HCT116 (cell line): Measurements from ENCODE around the gene RIPK3. TPM values are rescaled to one million over a fixed set of nuclear protein-coding genes. Genes with fewer than 3 reads are reported as not detected.

Experiments
- ATAC-seq: fragments of 200-7000 bp; cut with Tn5 transposase; 2 replicates; pipeline ENCODE4 v1.9.1; 2020; ENCODE audit warnings: mild to moderate bottlenecking, moderate library complexity
- BruUV-seq: library from RNA; stranded (reverse); fragments of 400-500 nt; replicated peaks from 2 replicates; lab custom pipeline; 2021; lab: Mats Ljungman, UMichigan
- CTCF ChIA-PET: fragments of 300-600 bp; sonication (Branson Sonifier 250); formaldehyde crosslinking; loops from one replicate; lab custom pipeline; 2021; ENCODE audit warnings: antibody characterized with exemption; lab: Charles Lee
- POLR2A ChIA-PET: fragments of 300-600, 350-600 bp; sonication (Branson Sonifier 250); formaldehyde crosslinking; loops from one replicate; lab custom pipeline; 2021; ENCODE audit warnings: antibody characterized with exemption; lab: Charles Lee
- RAD21 ChIA-PET, 2 experiments: fragments of 300-600 bp; sonication (Branson Sonifier 250); formaldehyde crosslinking; loops; one replicate each; lab custom pipeline; 2023; ENCODE audit warnings: low total read pairs in 2 of 2; ENCODE audit not compliant: uncharacterized antibody in 2 of 2, unreplicated experiment in 2 of 2, low non-redundant PET in 1 of 2; lab: Charles Lee
- DNase-seq: peaks from one replicate; pipeline ENCODE4 v3.0.0-alpha.2; 2010; ENCODE audit warnings: low read depth, low spot score
- H2AFZ ChIP-seq: fragments of 200-600 bp; shearing (Covaris generic), sonication (generic); 2 replicates; pipeline ENCODE4 v1.6.1; 2017; ENCODE audit warnings: low read depth, mixed run types, mixed read lengths, antibody characterized with exemption, low read length; ENCODE audit not compliant: poor library complexity, severe bottlenecking
- H3K27ac ChIP-seq: 2 replicates; pipeline ENCODE4 v1.5.1; 2012; ENCODE audit warnings: low read depth, low read length
- H3K27me3 ChIP-seq: fragments of 200-600 bp; sonication (generic); 2 replicates; pipeline ENCODE4 v1.6.1; 2016; ENCODE audit warnings: mixed run types, low read length, mixed read lengths; ENCODE audit not compliant: insufficient read depth
- H3K36me3 ChIP-seq, 2 experiments: fragments of 200-500 bp in 1 of 2; fragments of 200-600 bp in 1 of 2; sonication (Bioruptor generic) in 1 of 2; sonication (generic) in 1 of 2; 2 replicates each; pipeline versions ENCODE4 v1.5.1 to v1.6.1; 2014 to 2016; ENCODE audit warnings: low read length in 2 of 2, inconsistent platforms in 1 of 2, mixed read lengths in 1 of 2, mixed run types in 1 of 2; ENCODE audit not compliant: insufficient read depth in 2 of 2, control insufficient read depth in 1 of 2
- H3K4me1 ChIP-seq, 2 experiments: fragments of 200-600 bp in 1 of 2; sonication (generic) in 1 of 2; 2 replicates each; pipeline versions ENCODE4 v1.5.1 to v1.6.1; 2012 to 2017; ENCODE audit warnings: low read length in 2 of 2, inconsistent platforms in 1 of 2, mild to moderate bottlenecking in 1 of 2, mixed read lengths in 1 of 2, mixed run types in 1 of 2, moderate library complexity in 1 of 2; ENCODE audit not compliant: insufficient read depth in 2 of 2, control insufficient read depth in 1 of 2
- H3K4me2 ChIP-seq: fragments of 200-600 bp; sonication (generic); 2 replicates; pipeline ENCODE4 v1.6.1; 2017; ENCODE audit warnings: mixed run types, low read length, mixed read lengths
- H3K4me3 ChIP-seq, 2 experiments: fragments of 200-600 bp in 1 of 2; sonication (generic) in 1 of 2; replicated peaks in 1 of 2; 2 replicates each; pipeline ENCODE4 v1.5.1; 2011 to 2016; ENCODE audit warnings: low read length in 2 of 2, control low read depth in 1 of 2, low read depth in 1 of 2, mild to moderate bottlenecking in 1 of 2, mixed read lengths in 1 of 2, mixed run types in 1 of 2
- H3K79me2 ChIP-seq: fragments of 200-600 bp; sonication (generic); 2 replicates; pipeline ENCODE4 v1.6.1; 2017; ENCODE audit warnings: mild to moderate bottlenecking, mixed run types, low read length, moderate library complexity, mixed read lengths; ENCODE audit not compliant: insufficient read depth
- H3K9ac ChIP-seq: fragments of 200-600 bp; sonication (generic); 2 replicates; pipeline ENCODE4 v1.6.1; 2016; ENCODE audit warnings: low read length, mixed read lengths
- H3K9me2 ChIP-seq: fragments of 200-600 bp; sonication (generic), shearing (Covaris generic); 2 replicates; pipeline ENCODE4 v1.6.1; 2017; ENCODE audit warnings: mixed run types, mild to moderate bottlenecking, moderate library complexity; ENCODE audit not compliant: insufficient read depth
- H3K9me3 ChIP-seq, 2 experiments: fragments of 200-500 bp in 1 of 2; fragments of 200-600 bp in 1 of 2; sonication (Bioruptor generic) in 1 of 2; sonication (generic) in 1 of 2; 2 replicates each; pipeline ENCODE4 v1.6.1; 2014 to 2017; ENCODE audit warnings: low read length in 2 of 2, mixed read lengths in 2 of 2, inconsistent platforms in 1 of 2, low read depth in 1 of 2, mild to moderate bottlenecking in 1 of 2, mixed run types in 1 of 2, moderate library complexity in 1 of 2; ENCODE audit not compliant: control insufficient read depth in 1 of 2, insufficient read depth in 1 of 2
- H4K20me1 ChIP-seq: fragments of 200-600 bp; sonication (generic), shearing (Covaris generic); 2 replicates; pipeline ENCODE4 v1.6.1; 2017; ENCODE audit warnings: mixed run types, mild to moderate bottlenecking, moderate library complexity; ENCODE audit not compliant: insufficient read depth
- CTCF ChIP-seq, 3 experiments: fragments of 200-600 bp in 1 of 3; sonication (generic) in 1 of 3; IDR thresholded peaks in 2 of 3; conservative IDR thresholded peaks in 1 of 3; 2 replicates each; pipeline ENCODE4 v1.5.1; 2012 to 2017; ENCODE audit warnings: low read depth in 2 of 3, low read length in 2 of 3, antibody characterized with exemption in 1 of 3, borderline replicate concordance in 1 of 3, control low read depth in 1 of 3, mild to moderate bottlenecking in 1 of 3, mixed read lengths in 1 of 3, mixed run types in 1 of 3, moderate library complexity in 1 of 3; ENCODE audit not compliant: insufficient read depth in 1 of 3
- ELF1 ChIP-seq: IDR thresholded peaks from 2 replicates; pipeline ENCODE4 v1.6.1; 2012; ENCODE audit warnings: low read depth, borderline replicate concordance
- FOSL1 ChIP-seq: IDR thresholded peaks from 2 replicates; pipeline ENCODE4 v1.6.1; 2012; ENCODE audit warnings: low read depth
- POLR2A ChIP-seq: IDR thresholded peaks from 2 replicates; pipeline ENCODE4 v1.7.0; 2011; ENCODE audit warnings: borderline replicate concordance; ENCODE audit not compliant: insufficient read depth, insufficient read length; ENCODE audit errors: extremely low read depth
- POLR2AphosphoS5 ChIP-seq: IDR thresholded peaks from 2 replicates; pipeline ENCODE4 v1.6.1; 2011; ENCODE audit warnings: mild to moderate bottlenecking, low read depth, low read length, moderate library complexity
- RAD21 ChIP-seq: IDR thresholded peaks from 2 replicates; pipeline ENCODE4 v1.6.1; 2012; ENCODE audit warnings: low read depth, mild to moderate bottlenecking
- ZNF274 ChIP-seq: fragments of 200-500 bp; sonication (Bioruptor generic); IDR thresholded peaks from 2 replicates; pipeline ENCODE4 v1.6.1; 2014; ENCODE audit warnings: mild to moderate bottlenecking, low read depth, low read length, inconsistent platforms
- intact Hi-C: fragments of 100-400 bp; cut with micrococcal nuclease; formaldehyde crosslinking; loops from 2 replicates; pipeline ENCODE4 v1.10.0; 2022
- total RNA-seq: library from RNA; stranded (reverse); gene quantifications from one replicate; pipeline ENCODE4 v1.2.1, GENCODE V29; 2021; ENCODE audit not compliant: unreplicated experiment
- TF ChIP-seq, protein P1 (sequence below): IDR thresholded peaks from 2 replicates; pipeline ENCODE4 v1.6.1; 2011; ENCODE audit warnings: mild to moderate bottlenecking, low read length, moderate library complexity; ENCODE audit not compliant: insufficient replicate concordance; ENCODE audit errors: extremely low read depth

The RIPK3 gene
- total RNA-seq, 1 experiment from 2014 or later, result not detected

- TF ChIP-seq, protein P1, sequence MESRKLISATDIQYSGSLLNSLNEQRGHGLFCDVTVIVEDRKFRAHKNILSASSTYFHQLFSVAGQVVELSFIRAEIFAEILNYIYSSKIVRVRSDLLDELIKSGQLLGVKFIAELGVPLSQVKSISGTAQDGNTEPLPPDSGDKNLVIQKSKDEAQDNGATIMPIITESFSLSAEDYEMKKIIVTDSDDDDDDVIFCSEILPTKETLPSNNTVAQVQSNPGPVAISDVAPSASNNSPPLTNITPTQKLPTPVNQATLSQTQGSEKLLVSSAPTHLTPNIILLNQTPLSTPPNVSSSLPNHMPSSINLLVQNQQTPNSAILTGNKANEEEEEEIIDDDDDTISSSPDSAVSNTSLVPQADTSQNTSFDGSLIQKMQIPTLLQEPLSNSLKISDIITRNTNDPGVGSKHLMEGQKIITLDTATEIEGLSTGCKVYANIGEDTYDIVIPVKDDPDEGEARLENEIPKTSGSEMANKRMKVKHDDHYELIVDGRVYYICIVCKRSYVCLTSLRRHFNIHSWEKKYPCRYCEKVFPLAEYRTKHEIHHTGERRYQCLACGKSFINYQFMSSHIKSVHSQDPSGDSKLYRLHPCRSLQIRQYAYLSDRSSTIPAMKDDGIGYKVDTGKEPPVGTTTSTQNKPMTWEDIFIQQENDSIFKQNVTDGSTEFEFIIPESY, result no peak
Observed at GRCh38 chr14:24308342-24309124, 31.3 kb downstream of the RIPK3 start (continued).

DNA sequence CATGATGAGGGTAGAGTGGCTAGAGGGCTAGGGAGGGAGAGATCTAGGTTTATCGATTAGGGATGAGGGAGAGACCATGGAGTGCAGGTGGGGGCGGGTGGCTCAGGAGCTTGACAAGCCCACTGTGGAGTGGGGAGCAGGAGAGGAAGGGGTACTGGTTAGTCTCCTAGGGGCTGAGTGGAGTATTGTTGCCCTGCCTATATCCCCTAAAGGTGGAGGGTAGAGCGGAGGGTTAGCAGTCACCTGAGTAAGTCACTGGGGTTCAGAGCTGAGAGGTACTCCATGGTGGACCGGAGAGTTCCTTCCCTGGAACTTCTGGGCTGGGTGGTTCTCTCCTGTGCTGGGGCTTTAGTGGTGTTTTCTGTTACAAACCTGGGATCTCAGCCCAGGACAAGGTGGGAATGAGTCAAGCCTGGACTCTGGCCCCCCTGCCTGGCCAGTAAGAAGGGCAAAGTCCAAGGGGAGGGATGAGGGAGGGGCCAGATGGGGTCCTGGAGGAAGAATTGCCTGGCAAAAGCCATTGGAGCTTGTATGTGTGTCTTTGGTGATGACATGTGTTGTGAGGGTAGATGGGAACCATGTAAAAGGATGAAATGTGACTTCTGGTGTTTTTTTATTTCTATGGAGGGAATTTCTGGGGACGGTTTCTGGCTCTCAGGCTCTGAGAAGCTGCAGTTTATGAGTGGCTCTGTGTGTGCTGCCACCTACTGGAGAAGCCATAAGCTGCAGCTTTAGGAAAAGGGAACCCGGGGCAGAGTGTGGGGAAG, 32.0 kb downstream of the RIPK3 start, which contains the start of gene CIDEB:
Gene CIDEB, minus strand, starts transcription at position 403 of the 767 bp plus-strand sequence. Its CDS starts 119 bp downstream, at position 284.
- Histone ChIP-seq H3K4me1 (peaks cover 7 to 16% of the 10 kb centered on the region in 2 experiments), H3K9ac (peak within 1 kb of the TSS; percentile 29; the same call in 1 of the 2 replicates), H3K4me3 (no peak within 1 kb of the TSS), H2AFZ (no peak within 1 kb of the TSS), H4K20me1 (no peaks in the 10 kb centered on the region), H3K27ac (peak within 1 kb of the TSS; percentile 20), H3K27me3 (no peaks in the 10 kb centered on the region), H3K79me2 (no peaks in the 10 kb centered on the region; the same call in 1 of the 2 replicates), H3K36me3 (peaks cover 30 to 35% of the 10 kb centered on the region in 2 experiments; a peak in 3 of 4 replicates), H3K9me2 (no peaks in the 10 kb centered on the region), H3K9me3 (no peaks in the 10 kb centered on the region)
- no TSS peak for BruUV-seq
- CTCF ChIA-PET, result interaction anchor here (0.6 to 3.3 kb wide), 24 partner anchors 9 to 249 kb away, joined by 3 to 59 read pairs (median 4); partner anchors contain the start of genes CHMP4A, DHRS1, MDP1 and NOP9
- DNase-seq, result no peak
- RAD21 ChIA-PET, result interaction anchor here in 1 of 2 experiments (1.0 kb wide), 2 partner anchors 124 to 249 kb away, joined by 3 read pairs; no protein-coding TSS in a partner anchor
- intact Hi-C loops, result no loop called here
- no peak for TF ChIP-seq FOSL1
- TF ChIP-seq POLR2AphosphoS5, result no peak
- no peak for TF ChIP-seq ELF1
- TF ChIP-seq POLR2A, result no peak
- TF ChIP-seq CTCF (IDR thresholded peaks at IDR 0.05 in 2 of 3, conservative IDR thresholded peaks at IDR 0.05 in 1 of 3; ENCODE audit: borderline replicate concordance in 1 of 3, insufficient read depth in 1 of 3, low read depth in 2 of 3, low read length in 2 of 3), result peak; percentile 69 to 98 (median 97); a peak in 5 of 6 replicates
- peak; percentile 57 for TF ChIP-seq RAD21
- no peak for TF ChIP-seq ZNF274
- TF ChIP-seq, all 23 proteins: peak for 2
- POLR2A ChIA-PET, result interaction anchor here (0.7 to 1.9 kb wide), 4 partner anchors 9 to 124 kb away, joined by 3 to 7 read pairs (median 4); partner anchors contain the start of gene TINF2
- peak within 1 kb of the TSS; percentile 57 for H3K4me2 ChIP-seq
- ATAC-seq, result peak; percentile 88
